Left ventricle myocardium inferior (tissue), 1 donor: ENCODE data around the gene ITGB1BP1. TPM values are rescaled to one million over a fixed set of nuclear protein-coding genes. Genes with fewer than 3 reads are reported as not detected.

ENCODE experiments used
- DNase-seq: peaks from one replicate; pipeline ENCODE4 v3.0.0-alpha.2; 2020
- H3K27ac ChIP-seq: fragments of 200-600 bp; replicated peaks from 2 replicates; pipeline ENCODE4 v1.8.0; 2021
- H3K27me3 ChIP-seq: fragments of 200-600 bp; 2 replicates; pipeline ENCODE4 v1.8.0; 2021; ENCODE audit warnings: low read depth
- H3K36me3 ChIP-seq: fragments of 200-600 bp; 2 replicates; pipeline ENCODE4 v1.8.0; 2021
- H3K4me1 ChIP-seq: fragments of 200-600 bp; 2 replicates; pipeline ENCODE4 v1.8.0; 2021
- H3K4me3 ChIP-seq: fragments of 200-600 bp; 2 replicates; pipeline ENCODE4 v1.8.0; 2021; ENCODE audit warnings: mild to moderate bottlenecking, moderate library complexity
- H3K9me3 ChIP-seq: fragments of 200-600 bp; replicated peaks from 2 replicates; pipeline ENCODE4 v1.8.0; 2021
- CTCF ChIP-seq: fragments of 200-600 bp; IDR thresholded peaks from 2 replicates; pipeline ENCODE4 v1.8.0; 2021; ENCODE audit warnings: antibody characterized with exemption, mild to moderate bottlenecking, borderline replicate concordance
- intact Hi-C: fragments of 100-400 bp; cut with micrococcal nuclease; formaldehyde crosslinking; loops from one replicate; pipeline ENCODE4 v1.11.0; 2022
- total RNA-seq: library from RNA; stranded (reverse); fragmentation: NEBNext Ultra II Directional; extraction: Animal tissue kit (Norgen Biotek cat#: 25700); gene quantifications from one replicate; pipeline ENCODE4 v1.2.1, GENCODE V29; 2021
- donor health status: DM: no; HTN: yes; CAD: no; lungs with severe emphysema.

Gene ITGB1BP1
- total RNA-seq, 1 donor from 2014 or later = 75.6 TPM

GRCh38 chr2:9359463-9359862 lies 63.9 kb downstream of the ITGB1BP1 start:
- intact Hi-C loops = no loop called here
- H3K36me3 ChIP-seq = peaks cover 67% of the 10 kb centered on the region
- no peaks in the 10 kb centered on the region for H3K9me3 ChIP-seq

GRCh38 chr2:9358846-9359245 lies 64.5 kb downstream of the ITGB1BP1 start:
- intact Hi-C loops = no loop called here
- TF ChIP-seq CTCF = no peak
- H3K27ac ChIP-seq = no peak overlapping the region
- H3K27me3 ChIP-seq = no peaks in the 10 kb centered on the region
- DNase-seq = no peak
- H3K4me1 ChIP-seq = no peaks in the 10 kb centered on the region
- H3K4me3 ChIP-seq = no peak overlapping the region
- H3K36me3 ChIP-seq = peaks cover 67% of the 10 kb centered on the region
- H3K9me3 ChIP-seq = no peaks in the 10 kb centered on the region

More at GRCh38 chr2:9359463-9359862, 63.9 kb downstream of the ITGB1BP1 start:
- Histone ChIP-seq H3K4me1 (no peaks in the 10 kb centered on the region), H3K27ac (no peak overlapping the region), H3K4me3 (no peak overlapping the region), H3K27me3 (no peaks in the 10 kb centered on the region)
- no peak for TF ChIP-seq CTCF
- no peak for DNase-seq

- H3K4me1 ChIP-seq = no peaks in the 10 kb centered on the region
- H3K27ac ChIP-seq = no peak overlapping the region
- DNase-seq = no peak
- H3K4me3 ChIP-seq = no peak overlapping the region
- no peaks in the 10 kb centered on the region for H3K27me3 ChIP-seq
- intact Hi-C loops = no loop called here
- H3K9me3 ChIP-seq = no peaks in the 10 kb centered on the region
- peaks cover 62% of the 10 kb centered on the region for H3K36me3 ChIP-seq
- no peak for TF ChIP-seq CTCF
These were observed 67.1 kb downstream of the ITGB1BP1 start for GRCh38 chr2:9356261-9356660.

- no peaks in the 10 kb centered on the region for H3K27me3 ChIP-seq
- no peaks in the 10 kb centered on the region for H3K9me3 ChIP-seq
- no peak for DNase-seq
- no peak overlapping the region for H3K27ac ChIP-seq
- intact Hi-C loops = no loop called here
- no peak for TF ChIP-seq CTCF
- no peak overlapping the region for H3K4me3 ChIP-seq
- H3K36me3 ChIP-seq = peaks cover 67% of the 10 kb centered on the region
- H3K4me1 ChIP-seq = no peaks in the 10 kb centered on the region
These were observed 67.6 kb downstream of the ITGB1BP1 start for GRCh38 chr2:9355716-9356115.

- H3K27me3 ChIP-seq = no peaks in the 10 kb centered on the region
- H3K4me1 ChIP-seq = no peaks in the 10 kb centered on the region
- no peaks in the 10 kb centered on the region for H3K9me3 ChIP-seq
- no peak for DNase-seq
- H3K4me3 ChIP-seq = no peak overlapping the region
- H3K27ac ChIP-seq = no peak overlapping the region
- intact Hi-C loops = no loop called here
- no peak for TF ChIP-seq CTCF
- H3K36me3 ChIP-seq = peaks cover 69% of the 10 kb centered on the region
These were observed 68.1 kb downstream of the ITGB1BP1 start for GRCh38 chr2:9355270-9355669.

GRCh38 chr2:9354318-9354717 lies 69.0 kb downstream of the ITGB1BP1 start:
- Histone ChIP-seq H3K4me1 (no peaks in the 10 kb centered on the region), H3K36me3 (peaks cover 61% of the 10 kb centered on the region), H3K27me3 (no peaks in the 10 kb centered on the region), H3K27ac (no peak overlapping the region), H3K9me3 (no peaks in the 10 kb centered on the region), H3K4me3 (no peak overlapping the region)
- DNase-seq = no peak
- no peak for TF ChIP-seq CTCF
- intact Hi-C loops = no loop called here
